ENCODE data around the gene TEKTIP1.
"Not testable (repeated sequence)": the region's sequence is repeated elsewhere in the genome, so short reads cannot be mapped to it uniquely, and the experiment has no call there.

DNA sequence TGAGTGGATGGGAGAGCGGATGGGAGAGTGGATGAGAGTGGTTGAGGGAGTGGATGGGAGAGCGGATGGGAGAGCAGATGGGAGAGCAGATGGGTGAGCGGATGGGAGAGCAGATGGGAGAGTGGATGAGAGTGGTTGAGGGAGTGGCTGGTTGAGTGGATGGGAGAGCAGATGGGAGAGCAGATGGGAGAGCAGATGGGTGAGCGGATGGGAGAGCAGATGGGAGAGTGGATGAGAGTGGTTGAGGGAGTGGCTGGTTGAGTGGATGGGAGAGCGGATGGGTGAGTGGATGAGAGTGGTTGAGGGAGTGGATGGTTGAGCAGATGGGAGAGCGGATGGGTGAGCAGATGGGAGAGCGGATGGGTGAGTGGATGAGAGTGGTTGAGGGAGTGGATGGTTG lies 9.7 kb upstream of the TEKTIP1 start:
- TF ChIP-seq, protein P1, sequence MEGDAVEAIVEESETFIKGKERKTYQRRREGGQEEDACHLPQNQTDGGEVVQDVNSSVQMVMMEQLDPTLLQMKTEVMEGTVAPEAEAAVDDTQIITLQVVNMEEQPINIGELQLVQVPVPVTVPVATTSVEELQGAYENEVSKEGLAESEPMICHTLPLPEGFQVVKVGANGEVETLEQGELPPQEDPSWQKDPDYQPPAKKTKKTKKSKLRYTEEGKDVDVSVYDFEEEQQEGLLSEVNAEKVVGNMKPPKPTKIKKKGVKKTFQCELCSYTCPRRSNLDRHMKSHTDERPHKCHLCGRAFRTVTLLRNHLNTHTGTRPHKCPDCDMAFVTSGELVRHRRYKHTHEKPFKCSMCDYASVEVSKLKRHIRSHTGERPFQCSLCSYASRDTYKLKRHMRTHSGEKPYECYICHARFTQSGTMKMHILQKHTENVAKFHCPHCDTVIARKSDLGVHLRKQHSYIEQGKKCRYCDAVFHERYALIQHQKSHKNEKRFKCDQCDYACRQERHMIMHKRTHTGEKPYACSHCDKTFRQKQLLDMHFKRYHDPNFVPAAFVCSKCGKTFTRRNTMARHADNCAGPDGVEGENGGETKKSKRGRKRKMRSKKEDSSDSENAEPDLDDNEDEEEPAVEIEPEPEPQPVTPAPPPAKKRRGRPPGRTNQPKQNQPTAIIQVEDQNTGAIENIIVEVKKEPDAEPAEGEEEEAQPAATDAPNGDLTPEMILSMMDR (IDR thresholded peaks at IDR 0.05), result not testable (repeated sequence)
- TF ChIP-seq POLR2A (IDR thresholded peaks at IDR 0.05), result not testable (repeated sequence)

All from uterus (tissue), 2 donors.